Bronchial epithelial cell (primary cell): ENCODE data around the gene GNAS. TPM values are rescaled to one million over a fixed set of nuclear protein-coding genes. Genes with fewer than 3 reads are reported as not detected.

Experiments
- DNase-seq: peaks from one replicate; pipeline ENCODE4 v3.0.0-alpha.2; 2010; ENCODE audit warnings: low read depth
- FAIRE-seq: peaks from 2 replicates; lab custom pipeline; 2011; peaks lifted over from hg19 to GRCh38; lab: Jason Lieb, UNC
- H3K27me3 ChIP-seq: 2 replicates; pipeline ENCODE4 v1.5.1; 2011; ENCODE audit warnings: low read length; ENCODE audit not compliant: control insufficient read depth, insufficient read depth
- H3K36me3 ChIP-seq: 2 replicates; pipeline ENCODE4 v1.5.1; 2011; ENCODE audit warnings: low read length; ENCODE audit not compliant: control insufficient read depth, insufficient read depth
- H3K4me3 ChIP-seq: 2 replicates; pipeline ENCODE4 v1.5.1; 2011; ENCODE audit warnings: mild to moderate bottlenecking, low read depth, low read length, control low read depth
- total RNA-seq: library from RNA; depleted of rRNA; stranded (reverse); fragments of >200 nt; gene quantifications from 2 replicates; pipeline ENCODE4 v1.2.1, GENCODE V29; 2014
- TF ChIP-seq, protein P1 (sequence below): IDR thresholded peaks from 2 replicates; pipeline ENCODE4 v1.5.1; 2011; ENCODE audit warnings: mild to moderate bottlenecking, moderate library complexity, low read length, control low read depth, inconsistent platforms; ENCODE audit not compliant: insufficient read depth, severe bottlenecking

GNAS gene
- total RNA-seq, 1 donor from 2014 or later: 279 TPM

DNA sequence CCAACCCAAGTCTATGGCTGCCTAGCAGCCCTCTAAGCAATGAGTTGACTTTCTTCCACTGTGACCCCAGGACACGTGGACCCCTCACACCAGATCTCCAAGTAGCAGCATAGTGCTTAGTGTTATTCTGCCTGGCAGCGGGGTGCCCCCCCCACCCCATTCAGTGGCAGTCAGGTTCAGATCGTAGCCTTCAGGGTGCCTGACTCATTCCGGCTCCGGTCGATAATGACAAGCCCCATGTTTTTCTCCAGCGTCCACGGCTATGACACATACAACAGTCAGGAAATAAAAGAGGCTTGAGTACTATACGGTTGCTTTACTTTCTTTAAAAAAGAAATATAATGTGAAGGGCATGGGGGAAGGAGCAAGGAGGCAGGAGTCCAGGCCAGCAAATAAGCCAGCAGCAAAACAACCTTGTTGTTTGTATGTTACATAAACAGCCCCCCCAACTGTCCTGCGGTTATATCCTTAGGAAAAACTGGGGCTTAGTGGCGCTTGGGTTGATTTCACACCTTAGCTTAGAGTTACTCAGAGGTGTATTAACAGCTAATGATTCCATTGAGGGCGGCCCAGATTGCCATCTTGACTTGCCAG lies 23.1 kb downstream of the GNAS start:
- TF ChIP-seq, protein P1, sequence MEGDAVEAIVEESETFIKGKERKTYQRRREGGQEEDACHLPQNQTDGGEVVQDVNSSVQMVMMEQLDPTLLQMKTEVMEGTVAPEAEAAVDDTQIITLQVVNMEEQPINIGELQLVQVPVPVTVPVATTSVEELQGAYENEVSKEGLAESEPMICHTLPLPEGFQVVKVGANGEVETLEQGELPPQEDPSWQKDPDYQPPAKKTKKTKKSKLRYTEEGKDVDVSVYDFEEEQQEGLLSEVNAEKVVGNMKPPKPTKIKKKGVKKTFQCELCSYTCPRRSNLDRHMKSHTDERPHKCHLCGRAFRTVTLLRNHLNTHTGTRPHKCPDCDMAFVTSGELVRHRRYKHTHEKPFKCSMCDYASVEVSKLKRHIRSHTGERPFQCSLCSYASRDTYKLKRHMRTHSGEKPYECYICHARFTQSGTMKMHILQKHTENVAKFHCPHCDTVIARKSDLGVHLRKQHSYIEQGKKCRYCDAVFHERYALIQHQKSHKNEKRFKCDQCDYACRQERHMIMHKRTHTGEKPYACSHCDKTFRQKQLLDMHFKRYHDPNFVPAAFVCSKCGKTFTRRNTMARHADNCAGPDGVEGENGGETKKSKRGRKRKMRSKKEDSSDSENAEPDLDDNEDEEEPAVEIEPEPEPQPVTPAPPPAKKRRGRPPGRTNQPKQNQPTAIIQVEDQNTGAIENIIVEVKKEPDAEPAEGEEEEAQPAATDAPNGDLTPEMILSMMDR: no peak
- DNase-seq (no peak), FAIRE-seq (no peak)
- H3K27me3 ChIP-seq: no peaks in the 10 kb centered on the region
- H3K36me3 ChIP-seq: no peaks in the 10 kb centered on the region
- no peak overlapping the region for H3K4me3 ChIP-seq

DNA sequence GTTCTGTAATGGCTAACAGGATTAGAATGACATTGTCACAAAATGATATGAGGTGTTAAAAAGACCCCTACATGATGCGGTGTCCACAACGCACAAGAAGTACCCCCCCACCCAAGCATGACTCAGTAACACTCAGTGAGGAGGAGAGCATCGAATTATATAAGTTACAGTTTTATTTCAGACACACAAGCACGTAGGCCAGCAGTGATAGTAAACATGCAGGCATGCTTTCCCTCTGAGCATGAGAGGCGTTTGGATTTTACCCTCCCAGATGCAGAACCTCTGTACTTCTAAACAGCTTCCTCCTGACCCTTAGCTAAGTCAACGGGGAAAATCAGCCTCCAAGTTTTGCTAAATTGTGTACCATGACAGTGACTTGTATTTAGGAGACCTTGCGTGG lies 23.9 kb downstream of the GNAS start:
- H3K4me3 ChIP-seq: no peak overlapping the region
- DNase-seq (no peak), FAIRE-seq (no peak)
- TF ChIP-seq, protein P1: no peak
- no peaks in the 10 kb centered on the region for H3K36me3 ChIP-seq
- peaks cover 3% of the 10 kb centered on the region for H3K27me3 ChIP-seq

DNA sequence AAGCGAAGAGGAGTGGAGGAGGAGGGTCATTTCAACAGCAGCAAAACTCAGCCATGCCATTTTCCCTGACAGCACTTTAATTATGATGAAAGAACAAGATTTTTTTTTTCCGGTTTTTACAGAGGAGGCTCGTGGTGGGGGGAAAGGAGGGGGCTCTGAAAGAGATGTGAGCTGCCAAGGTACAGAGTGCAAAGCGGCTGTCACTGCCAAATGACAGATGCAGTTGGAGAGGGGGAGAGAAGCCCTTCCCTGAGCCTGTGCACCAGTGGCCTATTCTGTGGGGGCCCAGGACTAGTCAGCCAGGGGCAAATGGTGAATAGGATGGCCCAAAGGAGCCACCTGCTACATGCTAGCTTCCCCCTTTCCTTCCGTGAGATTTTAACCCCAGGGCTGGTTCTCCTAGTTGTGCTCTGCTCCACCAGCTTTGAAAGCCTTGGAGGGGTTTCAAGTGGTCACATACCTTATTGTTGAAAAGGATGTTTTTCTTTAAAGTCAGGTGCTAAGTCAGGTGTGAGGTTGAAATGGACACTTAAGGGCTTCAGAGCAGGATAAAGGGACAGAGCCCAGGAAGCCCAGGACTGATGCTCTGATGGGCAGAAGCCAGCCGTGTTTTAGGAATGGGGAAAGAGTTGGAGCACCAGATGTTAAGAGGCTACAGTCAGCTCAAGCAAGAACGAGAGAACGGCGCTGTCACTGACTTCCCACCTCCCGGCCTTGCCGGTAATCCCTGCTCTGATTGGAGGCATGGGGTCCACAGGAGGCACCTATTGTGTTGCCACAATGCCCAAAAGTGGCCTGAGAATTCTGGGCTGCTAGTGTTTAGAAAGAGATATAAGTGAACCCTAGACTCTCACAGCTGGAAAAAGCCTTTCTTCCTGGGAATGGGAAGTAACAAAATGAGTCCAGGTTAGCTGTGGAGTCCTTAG lies 24.8 kb downstream of the GNAS start:
- Histone ChIP-seq H3K4me3 (no peak overlapping the region), H3K36me3 (no peaks in the 10 kb centered on the region), H3K27me3 (peaks cover 4% of the 10 kb centered on the region)
- FAIRE-seq (no peak), DNase-seq (no peak)
- TF ChIP-seq, protein P1: no peak

DNA sequence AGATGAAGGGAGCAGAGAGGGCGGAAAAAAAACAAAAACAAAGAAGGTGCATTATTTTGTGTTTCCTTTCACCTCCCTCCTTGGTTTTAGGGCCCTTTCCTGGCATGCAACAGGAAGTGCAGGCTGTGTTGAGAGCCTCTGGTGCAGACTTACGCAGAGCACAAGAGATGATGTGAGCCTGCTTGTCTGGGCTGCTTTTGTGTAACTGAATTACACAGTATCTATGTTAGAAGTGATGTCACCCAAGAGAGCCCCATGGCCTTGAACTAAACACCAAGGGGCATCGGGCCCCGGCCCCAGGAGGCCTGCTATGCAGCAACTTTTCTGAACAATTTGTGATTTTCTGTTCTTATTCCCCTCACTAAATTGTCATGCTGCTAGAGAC lies 25.5 kb downstream of the GNAS start:
- Histone ChIP-seq H3K4me3 (no peak overlapping the region), H3K36me3 (no peaks in the 10 kb centered on the region), H3K27me3 (peaks cover 6% of the 10 kb centered on the region)
- FAIRE-seq (no peak), DNase-seq (no peak)
- TF ChIP-seq, protein P1: no peak

- H3K36me3 ChIP-seq: no peaks in the 10 kb centered on the region
- H3K27me3 ChIP-seq: peaks cover 11% of the 10 kb centered on the region
- FAIRE-seq (no peak), DNase-seq (no peak)
- TF ChIP-seq, protein P1: no peak
- H3K4me3 ChIP-seq: no peak overlapping the region
Measured at GRCh38 chr20:58878399-58878798, 25.9 kb downstream of the GNAS start.
